ENCODE data around the gene CELF6.

GRCh38 chr15:72341361-72341760 lies 21.4 kb upstream of the CELF6 start:
- TF ChIP-seq POLR2A (IDR thresholded peaks at IDR 0.05) (no peak), EP300 (IDR thresholded peaks at IDR 0.05) (no peak)
- TF ChIP-seq, protein P1, sequence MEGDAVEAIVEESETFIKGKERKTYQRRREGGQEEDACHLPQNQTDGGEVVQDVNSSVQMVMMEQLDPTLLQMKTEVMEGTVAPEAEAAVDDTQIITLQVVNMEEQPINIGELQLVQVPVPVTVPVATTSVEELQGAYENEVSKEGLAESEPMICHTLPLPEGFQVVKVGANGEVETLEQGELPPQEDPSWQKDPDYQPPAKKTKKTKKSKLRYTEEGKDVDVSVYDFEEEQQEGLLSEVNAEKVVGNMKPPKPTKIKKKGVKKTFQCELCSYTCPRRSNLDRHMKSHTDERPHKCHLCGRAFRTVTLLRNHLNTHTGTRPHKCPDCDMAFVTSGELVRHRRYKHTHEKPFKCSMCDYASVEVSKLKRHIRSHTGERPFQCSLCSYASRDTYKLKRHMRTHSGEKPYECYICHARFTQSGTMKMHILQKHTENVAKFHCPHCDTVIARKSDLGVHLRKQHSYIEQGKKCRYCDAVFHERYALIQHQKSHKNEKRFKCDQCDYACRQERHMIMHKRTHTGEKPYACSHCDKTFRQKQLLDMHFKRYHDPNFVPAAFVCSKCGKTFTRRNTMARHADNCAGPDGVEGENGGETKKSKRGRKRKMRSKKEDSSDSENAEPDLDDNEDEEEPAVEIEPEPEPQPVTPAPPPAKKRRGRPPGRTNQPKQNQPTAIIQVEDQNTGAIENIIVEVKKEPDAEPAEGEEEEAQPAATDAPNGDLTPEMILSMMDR (IDR thresholded peaks at IDR 0.05) = no peak

All from suprapubic skin (tissue), 3 donors.